Suprapubic skin (tissue), 4 donors: ENCODE results near the gene SMYD3. TPM values are rescaled to one million over a fixed set of nuclear protein-coding genes. Genes with fewer than 3 reads are reported as not detected.

Experiments used
- DNase-seq, 2 donors: peaks; one replicate each; pipeline ENCODE4 v3.0.0-alpha.2; 2019; ENCODE audit warnings: low spot score in 2 of 2
- H3K27ac ChIP-seq: fragments of 200-600 bp; sonication (generic); one replicate; pipeline ENCODE4 v1.5.1; 2019
- H3K27me3 ChIP-seq: fragments of 200-600 bp; sonication (generic); one replicate; pipeline ENCODE4 v1.5.1; 2019
- H3K36me3 ChIP-seq: fragments of 200-600 bp; sonication (generic); one replicate; pipeline ENCODE4 v1.5.1; 2019
- H3K4me1 ChIP-seq: fragments of 200-600 bp; sonication (generic); one replicate; pipeline ENCODE4 v1.5.1; 2019
- H3K4me3 ChIP-seq: fragments of 200-600 bp; sonication (generic); one replicate; pipeline ENCODE4 v1.5.1; 2019; ENCODE audit warnings: mild to moderate bottlenecking
- H3K9me3 ChIP-seq: fragments of 200-600 bp; sonication (generic); one replicate; pipeline ENCODE4 v1.5.1; 2019
- EP300 ChIP-seq: sonication (generic); formaldehyde crosslinking; IDR thresholded peaks from one replicate; pipeline ENCODE4 v1.6.1; 2017; ENCODE audit warnings: antibody characterized with exemption
- POLR2A ChIP-seq, 2 donors: fragments of 450-650 bp; IDR thresholded peaks; one replicate each; pipeline ENCODE4 v1.6.1; 2017; ENCODE audit warnings: antibody characterized with exemption in 2 of 2, mild to moderate bottlenecking in 2 of 2, moderate library complexity in 2 of 2
- POLR2AphosphoS5 ChIP-seq, 3 donors: sonication (generic); formaldehyde crosslinking; IDR thresholded peaks; one replicate each; pipeline ENCODE4 v1.6.1; 2017; ENCODE audit warnings: antibody characterized with exemption in 3 of 3
- WGBS: methylation state at CpG from one replicate; pipeline ENCODE4 v1.1.5; 2018; 5-methylcytosine and 5-hydroxymethylcytosine counted together
- total RNA-seq, 4 donors: library from RNA; depleted of rRNA; stranded (reverse); fragments of >200 nt; gene quantifications; one replicate each; pipeline ENCODE4 v1.1.0, GENCODE V29; 2016
- TF ChIP-seq, protein P1 (sequence below), 2 donors: fragments of 200-600 bp in 1 of 2; fragments of 450-650 bp in 1 of 2; sonication (generic) in 1 of 2; IDR thresholded peaks; one replicate each; pipeline ENCODE4 v1.5.1; 2016 to 2019; ENCODE audit warnings: antibody characterized with exemption in 2 of 2, mild to moderate bottlenecking in 1 of 2, moderate library complexity in 1 of 2

Gene SMYD3
- total RNA-seq, 4 donors from 2014 or later: 14.5 to 33.6 (median 18.9) TPM

DNA sequence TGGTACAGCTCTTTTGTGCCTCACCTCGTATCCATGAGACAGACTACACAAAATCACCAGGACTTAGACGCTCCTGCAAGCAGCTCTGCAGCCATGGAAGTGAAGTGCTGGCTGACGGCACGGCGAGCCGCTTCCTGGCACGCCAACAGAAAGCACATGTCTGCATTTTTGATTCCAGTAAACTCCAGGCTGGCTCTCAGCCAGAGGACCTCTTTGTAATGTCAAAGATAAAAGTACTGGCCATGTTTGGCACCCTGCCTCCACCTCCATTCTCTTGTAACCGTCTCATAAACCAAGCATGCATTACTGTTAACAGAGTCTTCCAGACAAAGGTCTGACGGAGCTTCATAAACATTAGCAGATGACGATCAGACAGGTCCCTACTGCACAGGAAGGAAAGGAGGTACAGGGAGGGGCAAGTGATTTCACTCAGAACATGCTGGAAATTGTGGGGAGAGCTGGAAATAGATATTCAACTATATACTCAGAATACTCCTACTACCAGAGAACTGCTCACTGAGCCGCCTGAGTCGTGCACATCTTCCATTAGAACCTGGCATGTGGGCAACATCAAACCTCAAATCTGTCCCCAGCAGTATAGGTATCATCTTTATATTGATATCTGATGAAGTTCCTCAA lies 632.0 kb downstream of the SMYD3 start:
- Histone ChIP-seq H3K4me1 (peaks cover 8% of the 10 kb centered on the region), H3K4me3 (no peak overlapping the region), H3K9me3 (no peaks in the 10 kb centered on the region), H3K27ac (no peak overlapping the region), H3K27me3 (no peaks in the 10 kb centered on the region), H3K36me3 (no peaks in the 10 kb centered on the region)
- 24% methylated on average over 12 of the region's 12 CpGs for WGBS
- TF ChIP-seq, protein P1, sequence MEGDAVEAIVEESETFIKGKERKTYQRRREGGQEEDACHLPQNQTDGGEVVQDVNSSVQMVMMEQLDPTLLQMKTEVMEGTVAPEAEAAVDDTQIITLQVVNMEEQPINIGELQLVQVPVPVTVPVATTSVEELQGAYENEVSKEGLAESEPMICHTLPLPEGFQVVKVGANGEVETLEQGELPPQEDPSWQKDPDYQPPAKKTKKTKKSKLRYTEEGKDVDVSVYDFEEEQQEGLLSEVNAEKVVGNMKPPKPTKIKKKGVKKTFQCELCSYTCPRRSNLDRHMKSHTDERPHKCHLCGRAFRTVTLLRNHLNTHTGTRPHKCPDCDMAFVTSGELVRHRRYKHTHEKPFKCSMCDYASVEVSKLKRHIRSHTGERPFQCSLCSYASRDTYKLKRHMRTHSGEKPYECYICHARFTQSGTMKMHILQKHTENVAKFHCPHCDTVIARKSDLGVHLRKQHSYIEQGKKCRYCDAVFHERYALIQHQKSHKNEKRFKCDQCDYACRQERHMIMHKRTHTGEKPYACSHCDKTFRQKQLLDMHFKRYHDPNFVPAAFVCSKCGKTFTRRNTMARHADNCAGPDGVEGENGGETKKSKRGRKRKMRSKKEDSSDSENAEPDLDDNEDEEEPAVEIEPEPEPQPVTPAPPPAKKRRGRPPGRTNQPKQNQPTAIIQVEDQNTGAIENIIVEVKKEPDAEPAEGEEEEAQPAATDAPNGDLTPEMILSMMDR (IDR thresholded peaks at IDR 0.05): no peak
- TF ChIP-seq POLR2AphosphoS5 (IDR thresholded peaks at IDR 0.05) (no peak), EP300 (no peak), POLR2A (IDR thresholded peaks at IDR 0.05) (no peak)
- no peak for DNase-seq

DNA sequence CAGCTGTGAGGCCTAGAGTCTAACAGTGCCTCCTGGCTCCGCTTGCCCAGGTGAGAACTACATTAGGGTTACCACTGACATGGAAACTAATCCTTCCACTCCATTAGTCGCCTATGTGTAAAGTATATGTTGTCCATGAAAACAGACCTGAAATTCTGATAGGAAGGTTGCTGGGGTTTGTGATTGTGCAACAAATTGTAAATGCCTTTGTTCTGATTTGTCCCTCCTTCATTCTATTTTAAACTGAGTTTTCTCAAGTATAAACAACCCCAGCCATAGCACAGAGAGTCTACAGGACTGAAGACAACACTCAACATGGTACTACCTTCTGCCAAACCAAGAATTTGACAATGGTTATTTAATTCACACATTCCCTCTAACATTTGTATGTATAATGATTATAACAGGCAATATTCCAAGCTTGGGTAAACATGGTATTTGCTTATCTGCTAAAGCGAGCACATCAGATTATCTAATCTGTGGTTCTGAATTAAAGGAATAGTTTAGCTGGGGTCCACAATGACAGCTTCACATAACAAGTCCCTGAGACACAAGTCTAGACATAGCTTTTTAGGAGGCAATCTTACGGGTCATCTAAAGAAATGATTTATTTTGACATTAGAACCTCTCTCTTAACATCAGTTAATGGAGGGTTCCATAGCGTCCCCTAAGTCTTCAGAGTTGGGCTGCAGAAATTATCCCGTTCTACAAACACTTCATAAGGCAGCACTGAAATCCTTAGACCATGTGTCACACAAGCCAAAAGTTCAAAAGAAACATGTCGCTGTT lies 633.0 kb downstream of the SMYD3 start:
- no peak overlapping the region for H3K27ac ChIP-seq

DNA sequence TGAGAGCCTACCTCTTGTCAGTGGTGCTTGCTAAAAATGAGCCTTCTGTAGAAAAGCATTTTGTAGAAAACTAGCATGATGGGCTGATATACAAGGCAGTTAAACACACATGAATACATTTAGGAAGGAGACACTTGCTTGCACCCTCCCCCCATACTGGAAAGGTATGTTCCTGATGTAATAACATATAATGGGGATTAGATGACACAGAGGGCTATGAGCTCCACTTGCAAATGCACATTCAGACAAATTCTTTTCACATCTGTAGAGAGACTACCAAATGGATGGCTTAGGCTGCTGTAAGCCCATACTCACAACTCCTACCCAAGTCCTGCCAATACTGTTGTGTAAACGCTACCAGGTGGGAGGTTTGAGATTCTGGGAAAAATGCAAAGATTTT lies 634.0 kb downstream of the SMYD3 start:
- DNase-seq: no peak
- Histone ChIP-seq H3K4me1 (peaks cover 8% of the 10 kb centered on the region), H3K27me3 (no peaks in the 10 kb centered on the region), H3K27ac (no peak overlapping the region), H3K9me3 (no peaks in the 10 kb centered on the region), H3K4me3 (no peak overlapping the region), H3K36me3 (no peaks in the 10 kb centered on the region)
- TF ChIP-seq POLR2A (IDR thresholded peaks at IDR 0.05): no peak
- no peak for TF ChIP-seq POLR2AphosphoS5 (IDR thresholded peaks at IDR 0.05)
- TF ChIP-seq, protein P1 (IDR thresholded peaks at IDR 0.05): no peak
- no peak for TF ChIP-seq EP300
- 95% methylated on average over 1 of the region's 1 CpG for WGBS

More for the DNA sequence above, 633.0 kb downstream of the SMYD3 start:
- 93% methylated on average over 7 of the region's 7 CpGs for WGBS
- TF ChIP-seq EP300 (no peak), POLR2AphosphoS5 (IDR thresholded peaks at IDR 0.05) (no peak), POLR2A (IDR thresholded peaks at IDR 0.05) (no peak)
- TF ChIP-seq, protein P1 (IDR thresholded peaks at IDR 0.05): no peak
- H3K4me3 ChIP-seq: no peak overlapping the region
- no peaks in the 10 kb centered on the region for H3K27me3 ChIP-seq
- no peaks in the 10 kb centered on the region for H3K9me3 ChIP-seq
- DNase-seq: no peak
- peaks cover 8% of the 10 kb centered on the region for H3K4me1 ChIP-seq
- no peaks in the 10 kb centered on the region for H3K36me3 ChIP-seq

DNA sequence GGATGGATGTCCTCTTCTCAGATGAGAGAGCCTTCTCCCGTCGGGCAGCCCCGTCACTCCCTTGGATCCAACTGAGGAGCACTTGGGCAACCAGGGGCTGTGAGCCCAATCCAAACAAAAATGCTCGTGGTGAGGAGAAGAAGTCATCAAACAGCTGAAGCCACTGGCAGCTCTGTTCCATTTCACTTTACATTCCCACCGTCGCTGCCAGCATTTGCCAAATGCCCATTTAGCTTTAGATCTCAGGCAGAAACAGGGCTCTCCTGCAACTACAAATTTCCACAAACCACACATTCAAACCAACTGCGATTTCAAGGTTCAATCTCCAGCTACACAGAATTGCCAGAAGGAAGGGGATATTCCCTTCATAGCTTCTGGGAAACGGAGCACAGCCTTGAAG lies 634.6 kb downstream of the SMYD3 start:
- TF ChIP-seq POLR2A (IDR thresholded peaks at IDR 0.05) (no peak), EP300 (no peak), POLR2AphosphoS5 (IDR thresholded peaks at IDR 0.05) (no peak)
- TF ChIP-seq, protein P1 (IDR thresholded peaks at IDR 0.05): no peak
- 94% methylated on average over 8 of the region's 8 CpGs for WGBS
- DNase-seq: no peak

DNA sequence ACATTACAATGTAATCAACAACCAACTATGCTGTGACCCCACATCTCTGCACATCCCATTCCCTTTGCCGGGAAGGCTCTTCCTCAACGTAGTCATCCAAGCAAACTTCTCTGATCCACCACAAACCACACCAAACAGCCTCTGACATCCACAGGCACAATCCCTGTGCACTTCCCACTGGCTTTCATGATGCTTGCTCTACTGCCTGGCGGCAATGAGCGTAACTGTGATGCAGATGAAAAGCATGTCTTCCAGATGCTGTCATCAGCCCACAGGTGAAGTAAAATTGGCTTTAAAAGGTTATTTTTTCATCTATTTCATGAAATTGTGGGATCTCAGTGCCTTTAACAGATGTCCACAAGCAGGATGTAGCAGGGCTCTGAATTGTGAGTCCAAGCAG lies 635.2 kb downstream of the SMYD3 start:
- no peak overlapping the region for H3K4me3 ChIP-seq
- no peaks in the 10 kb centered on the region for H3K36me3 ChIP-seq
- TF ChIP-seq EP300 (no peak), POLR2A (IDR thresholded peaks at IDR 0.05) (no peak), POLR2AphosphoS5 (IDR thresholded peaks at IDR 0.05) (no peak)
- TF ChIP-seq, protein P1 (IDR thresholded peaks at IDR 0.05): no peak
- H3K27ac ChIP-seq: no peak overlapping the region
- H3K9me3 ChIP-seq: no peaks in the 10 kb centered on the region
- peaks cover 8% of the 10 kb centered on the region for H3K4me1 ChIP-seq
- no peaks in the 10 kb centered on the region for H3K27me3 ChIP-seq
- 91% methylated on average over 4 of the region's 4 CpGs for WGBS
- DNase-seq: no peak

More for the DNA sequence above, 634.6 kb downstream of the SMYD3 start:
- no peaks in the 10 kb centered on the region for H3K36me3 ChIP-seq
- H3K4me1 ChIP-seq: peaks cover 8% of the 10 kb centered on the region
- H3K4me3 ChIP-seq: no peak overlapping the region
- H3K9me3 ChIP-seq: no peaks in the 10 kb centered on the region
- H3K27me3 ChIP-seq: no peaks in the 10 kb centered on the region
- no peak overlapping the region for H3K27ac ChIP-seq
